Caco-2 (cell line): ENCODE results near the gene DOCK9. TPM values are rescaled to one million over a fixed set of nuclear protein-coding genes. Genes with fewer than 3 reads are reported as not detected.

Experiments
- BruUV-seq: library from RNA; stranded (reverse); fragments of 400-500 nt; replicated peaks from 2 replicates; lab custom pipeline; 2021; lab: Mats Ljungman, UMichigan
- CTCF ChIA-PET: fragments of 300-600 bp; sonication (Branson Sonifier 250); formaldehyde crosslinking; loops from one replicate; lab custom pipeline; 2022; ENCODE audit warnings: antibody characterized with exemption; lab: Charles Lee
- POLR2A ChIA-PET: fragments of 300-600 bp; sonication (Branson Sonifier 250); formaldehyde crosslinking; loops from one replicate; lab custom pipeline; 2022; ENCODE audit warnings: antibody characterized with exemption; lab: Charles Lee
- DNase-seq, 2 experiments: peaks; one replicate each; pipeline versions ENCODE4 v3.0.0 to v3.0.0-alpha.2; 2020 to 2022
- H3K27me3 ChIP-seq: replicated peaks from 2 replicates; pipeline ENCODE4 v1.6.0; 2011; ENCODE audit warnings: low read length; ENCODE audit not compliant: control insufficient read depth, insufficient read depth
- H3K36me3 ChIP-seq: 2 replicates; pipeline ENCODE4 v1.5.1; 2011; ENCODE audit warnings: low read length; ENCODE audit not compliant: control insufficient read depth, insufficient read depth
- H3K4me1 ChIP-seq: fragments of 250-450 bp; sonication (Bioruptor Pico); 2 replicates; pipeline ENCODE4 v1.5.1; 2020; ENCODE audit warnings: mild to moderate bottlenecking
- H3K4me3 ChIP-seq: 2 replicates; pipeline ENCODE4 v1.5.1; 2011; ENCODE audit warnings: low read depth, mild to moderate bottlenecking, control low read depth, low read length
- H3K9me3 ChIP-seq: fragments of 250-450 bp; sonication (Bioruptor Pico); 2 replicates; pipeline ENCODE4 v1.5.1; 2020; ENCODE audit warnings: mild to moderate bottlenecking, moderate library complexity
- H3K27ac Mint-ChIP-seq: one replicate; pipeline ENCODE4 v1.8.0; 2022; ENCODE audit warnings: mixed read lengths; ENCODE audit not compliant: unreplicated experiment
- H3K27me3 Mint-ChIP-seq: one replicate; pipeline ENCODE4 v1.8.0; 2022; ENCODE audit warnings: mixed read lengths; ENCODE audit not compliant: insufficient read depth, unreplicated experiment
- H3K36me3 Mint-ChIP-seq: one replicate; pipeline ENCODE4 v1.8.0; 2022; ENCODE audit warnings: mild to moderate bottlenecking, mixed read lengths; ENCODE audit not compliant: insufficient read depth, unreplicated experiment
- H3K4me1 Mint-ChIP-seq: one replicate; pipeline ENCODE4 v1.8.0; 2022; ENCODE audit warnings: low read depth, mixed read lengths; ENCODE audit not compliant: unreplicated experiment
- H3K4me3 Mint-ChIP-seq: one replicate; pipeline ENCODE4 v1.8.0; 2022; ENCODE audit warnings: mild to moderate bottlenecking, moderate library complexity, mixed read lengths; ENCODE audit not compliant: unreplicated experiment
- H3K9me3 Mint-ChIP-seq: one replicate; pipeline ENCODE4 v1.8.0; 2022; ENCODE audit warnings: mixed read lengths; ENCODE audit not compliant: unreplicated experiment
- CTCF ChIP-seq, 2 experiments: fragments of 200-600 bp in 1 of 2; IDR thresholded peaks; 1 replicate in 1 of 2; 2 replicates in 1 of 2; pipeline versions ENCODE4 v1.5.1 to v1.8.0; 2011 to 2022; ENCODE audit warnings: antibody characterized with exemption in 1 of 2, control low read depth in 1 of 2, inconsistent platforms in 1 of 2, low read depth in 1 of 2, low read length in 1 of 2, mild to moderate bottlenecking in 1 of 2, moderate library complexity in 1 of 2; ENCODE audit not compliant: insufficient read depth in 1 of 2, severe bottlenecking in 1 of 2, unreplicated experiment in 1 of 2
- intact Hi-C: fragments of 100-400 bp; cut with micrococcal nuclease; formaldehyde crosslinking; loops from one replicate; pipeline ENCODE4 v1.10.0; 2022; ENCODE audit not compliant: unreplicated experiment
- total RNA-seq: library from RNA; stranded (reverse); gene quantifications from 2 replicates; pipeline ENCODE4 v1.2.3, GENCODE V29; 2022

The DOCK9 gene
- total RNA-seq, 1 experiment from 2014 or later: 260 TPM

- Mint-ChIP-seq H3K9me3 (no peaks in the 10 kb centered on the region), H3K27me3 (no peaks in the 10 kb centered on the region), H3K4me1 (peaks cover 17% of the 10 kb centered on the region), H3K27ac (no peak overlapping the region), H3K36me3 (peaks cover 6% of the 10 kb centered on the region), H3K4me3 (no peak overlapping the region)
- Histone ChIP-seq H3K36me3 (peaks cover 1% of the 10 kb centered on the region; the same call in 1 of the 2 replicates), H3K4me1 (no peaks in the 10 kb centered on the region), H3K9me3 (no peaks in the 10 kb centered on the region), H3K27me3 (no peaks in the 10 kb centered on the region), H3K4me3 (no peak overlapping the region)
- intact Hi-C loops: no loop called here
- CTCF ChIA-PET: no interaction called here
- no peak for DNase-seq
- POLR2A ChIA-PET: no interaction called here
- no TSS peak for BruUV-seq
- no peak for TF ChIP-seq CTCF (IDR thresholded peaks at IDR 0.05; ENCODE audit: insufficient read depth in 1 of 2, low read depth in 1 of 2, low read length in 1 of 2, severe bottlenecking in 1 of 2, unreplicated experiment in 1 of 2)
These were observed 30.7 kb upstream of the DOCK9 start for GRCh38 chr13:99008577-99008976.

GRCh38 chr13:99007414-99007986, 29.6 kb upstream of the DOCK9 start:
- H3K9me3 ChIP-seq: no peaks in the 10 kb centered on the region
- no peak for TF ChIP-seq CTCF (IDR thresholded peaks at IDR 0.05; ENCODE audit: insufficient read depth in 1 of 2, low read depth in 1 of 2, low read length in 1 of 2, severe bottlenecking in 1 of 2, unreplicated experiment in 1 of 2)
- no peaks in the 10 kb centered on the region for H3K4me1 ChIP-seq
- Mint-ChIP-seq H3K36me3 (no peaks in the 10 kb centered on the region), H3K27me3 (no peaks in the 10 kb centered on the region), H3K4me3 (no peak overlapping the region), H3K4me1 (peaks cover 16% of the 10 kb centered on the region), H3K27ac (no peak overlapping the region), H3K9me3 (no peaks in the 10 kb centered on the region)
- no peaks in the 10 kb centered on the region for H3K27me3 ChIP-seq
- BruUV-seq: no TSS peak
- peaks cover under 1% of the 10 kb centered on the region; the same call in 1 of the 2 replicates for H3K36me3 ChIP-seq
- no peak for DNase-seq
- no peak overlapping the region for H3K4me3 ChIP-seq
- ChIA-PET CTCF (no interaction called here), POLR2A (no interaction called here)
- intact Hi-C loops: no loop called here

- TF ChIP-seq CTCF (IDR thresholded peaks at IDR 0.05; ENCODE audit: insufficient read depth in 1 of 2, low read depth in 1 of 2, low read length in 1 of 2, severe bottlenecking in 1 of 2, unreplicated experiment in 1 of 2): no peak
- POLR2A ChIA-PET: no interaction called here
- Mint-ChIP-seq H3K9me3 (no peaks in the 10 kb centered on the region), H3K27ac (no peak overlapping the region), H3K4me3 (no peak overlapping the region), H3K27me3 (no peaks in the 10 kb centered on the region), H3K36me3 (no peaks in the 10 kb centered on the region), H3K4me1 (peaks cover 25% of the 10 kb centered on the region)
- intact Hi-C loops: no loop called here
- Histone ChIP-seq H3K4me1 (no peaks in the 10 kb centered on the region), H3K36me3 (no peaks in the 10 kb centered on the region), H3K4me3 (no peak overlapping the region), H3K27me3 (no peaks in the 10 kb centered on the region), H3K9me3 (no peaks in the 10 kb centered on the region)
- DNase-seq: no peak
- BruUV-seq: no TSS peak
- CTCF ChIA-PET: no interaction called here
These were observed 27.7 kb upstream of the DOCK9 start for GRCh38 chr13:99005609-99006008.
